Fibroblast of lung (primary cell): Measurements from ENCODE around the gene CMTM6.

Source experiments
- CTCF ChIP-seq, 2 donors: IDR thresholded peaks in 1 of 2; conservative IDR thresholded peaks in 1 of 2; 1 replicate in 1 of 2; 2 replicates in 1 of 2; pipeline ENCODE4 v1.5.1; 2011 to 2012; ENCODE audit warnings: low read length in 2 of 2, control low read depth in 1 of 2, inconsistent platforms in 1 of 2, low read depth in 1 of 2, mild to moderate bottlenecking in 1 of 2
- EZH2 ChIP-seq: IDR thresholded peaks from 2 replicates; pipeline ENCODE4 v1.5.1; 2012; ENCODE audit warnings: low read length, control low read depth, mild to moderate bottlenecking; ENCODE audit errors: missing control alignments

- TF ChIP-seq CTCF (conservative IDR thresholded peaks at IDR 0.05 in 1 of 2, IDR thresholded peaks at IDR 0.05 in 1 of 2; ENCODE audit: low read depth in 1 of 2, low read length in 2 of 2) (no peak), EZH2 (no peak)
Measured at GRCh38 chr3:32460031-32460749, 42.5 kb downstream of the CMTM6 start.
